Measurements from ENCODE around the gene CHTOP.

The CHTOP gene

GRCh38 chr1:153647346-153647714 is 13.5 kb downstream of the CHTOP start:
- Histone ChIP-seq H3K9me2 (ENCODE audit: low read depth, low read length) (no peaks in the 10 kb centered on the region), H3K9me3 (ENCODE audit: low read length) (no peaks in the 10 kb centered on the region), H3K4me3 (ENCODE audit: low read depth, low read length, poor library complexity, severe bottlenecking) (no peak overlapping the region), H3K27me3 (ENCODE audit: insufficient read depth, low read length) (no peaks in the 10 kb centered on the region), H3K9ac (ENCODE audit: low read length) (no peak overlapping the region), H3K36me3 (ENCODE audit: insufficient read depth, low read length) (peaks cover 51% of the 10 kb centered on the region), H2AFZ (ENCODE audit: low read length) (no peak overlapping the region), H3F3A (ENCODE audit: insufficient read depth, low read length) (no peaks in the 10 kb centered on the region), H3K27ac (ENCODE audit: low read depth, low read length, poor library complexity, severe bottlenecking) (no peak overlapping the region), H4K20me1 (ENCODE audit: insufficient read depth, low read length) (no peaks in the 10 kb centered on the region), H3K79me2 (ENCODE audit: insufficient read depth, low read length) (no peaks in the 10 kb centered on the region), H3K4me1 (ENCODE audit: insufficient read depth, low read length, severe bottlenecking) (no peaks in the 10 kb centered on the region), H3K4me2 (ENCODE audit: low read length) (no peak overlapping the region)
- no peak for TF ChIP-seq CTCF (IDR thresholded peaks at IDR 0.05; ENCODE audit: low read length)
- TF ChIP-seq EZH2 (IDR thresholded peaks at IDR 0.05; ENCODE audit: borderline replicate concordance, low read length): no peak

GRCh38 chr1:153648000-153648643 is 14.3 kb downstream of the CHTOP start:
- H3K27ac ChIP-seq (ENCODE audit: low read depth, low read length, poor library complexity, severe bottlenecking): no peak overlapping the region
- H3K27me3 ChIP-seq (ENCODE audit: insufficient read depth, low read length): no peaks in the 10 kb centered on the region
- H4K20me1 ChIP-seq (ENCODE audit: insufficient read depth, low read length): no peaks in the 10 kb centered on the region
- no peak overlapping the region for H3K9ac ChIP-seq (ENCODE audit: low read length)
- no peaks in the 10 kb centered on the region for H3K9me2 ChIP-seq (ENCODE audit: low read depth, low read length)
- H3K4me3 ChIP-seq (ENCODE audit: low read depth, low read length, poor library complexity, severe bottlenecking): no peak overlapping the region
- H3K4me1 ChIP-seq (ENCODE audit: insufficient read depth, low read length, severe bottlenecking): peaks cover 6% of the 10 kb centered on the region
- H3K4me2 ChIP-seq (ENCODE audit: low read length): no peak overlapping the region
- H3K36me3 ChIP-seq (ENCODE audit: insufficient read depth, low read length): peaks cover 43% of the 10 kb centered on the region
- H2AFZ ChIP-seq (ENCODE audit: low read length): no peak overlapping the region
- H3K9me3 ChIP-seq (ENCODE audit: low read length): no peaks in the 10 kb centered on the region
- H3F3A ChIP-seq (ENCODE audit: insufficient read depth, low read length): no peaks in the 10 kb centered on the region
- no peaks in the 10 kb centered on the region for H3K79me2 ChIP-seq (ENCODE audit: insufficient read depth, low read length)
- no peak for TF ChIP-seq EZH2 (IDR thresholded peaks at IDR 0.05; ENCODE audit: borderline replicate concordance, low read length)
- no peak for TF ChIP-seq CTCF (IDR thresholded peaks at IDR 0.05; ENCODE audit: low read length)

GRCh38 chr1:153649137-153649862 is 15.4 kb downstream of the CHTOP start:
- H3K36me3 ChIP-seq (ENCODE audit: insufficient read depth, low read length): peaks cover 31% of the 10 kb centered on the region
- H3K9me2 ChIP-seq (ENCODE audit: low read depth, low read length): no peaks in the 10 kb centered on the region
- no peak overlapping the region for H3K4me3 ChIP-seq (ENCODE audit: low read depth, low read length, poor library complexity, severe bottlenecking)
- no peaks in the 10 kb centered on the region for H3K9me3 ChIP-seq (ENCODE audit: low read length)
- no peak overlapping the region for H3K4me2 ChIP-seq (ENCODE audit: low read length)
- no peak overlapping the region for H3K9ac ChIP-seq (ENCODE audit: low read length)
- H3K4me1 ChIP-seq (ENCODE audit: insufficient read depth, low read length, severe bottlenecking): peaks cover 6% of the 10 kb centered on the region
- no peaks in the 10 kb centered on the region for H4K20me1 ChIP-seq (ENCODE audit: insufficient read depth, low read length)
- H3K27ac ChIP-seq (ENCODE audit: low read depth, low read length, poor library complexity, severe bottlenecking): no peak overlapping the region
- TF ChIP-seq EZH2 (IDR thresholded peaks at IDR 0.05; ENCODE audit: borderline replicate concordance, low read length) (no peak), CTCF (IDR thresholded peaks at IDR 0.05; ENCODE audit: low read length) (no peak)
- peaks cover 5% of the 10 kb centered on the region; the same call in 1 of the 2 replicates for H3F3A ChIP-seq (ENCODE audit: insufficient read depth, low read length)
- no peak overlapping the region for H2AFZ ChIP-seq (ENCODE audit: low read length)
- no peaks in the 10 kb centered on the region for H3K27me3 ChIP-seq (ENCODE audit: insufficient read depth, low read length)
- no peaks in the 10 kb centered on the region for H3K79me2 ChIP-seq (ENCODE audit: insufficient read depth, low read length)
